HUDEP-2 (cell line): ENCODE results near the gene FGD3.

Experiments
- DNase-seq, 76 experiments: peaks; one replicate each; lab custom pipeline; 2025; ENCODE audit not compliant: unreplicated experiment in 76 of 76; lab: John Stamatoyannopoulos, UW

Gene FGD3

GRCh38 chr9:92954049-92954861 lies 6.9 kb downstream of the FGD3 start:
- DNase-seq, result peak in 31 of 76 experiments; percentile 6 to 50 (median 21)

- no peak for DNase-seq
Measured at GRCh38 chr9:92954886-92955285, 7.6 kb downstream of the FGD3 start.

GRCh38 chr9:92960561-92961290 lies 13.4 kb downstream of the FGD3 start:
- DNase-seq, result no peak

GRCh38 chr9:92961627-92962302 lies 14.4 kb downstream of the FGD3 start:
- no peak for DNase-seq

GRCh38 chr9:92962303-92962649 lies 15.0 kb downstream of the FGD3 start:
- DNase-seq, result no peak

- no peak for DNase-seq
Measured at GRCh38 chr9:92962846-92963245, 15.5 kb downstream of the FGD3 start.

GRCh38 chr9:92963831-92964606 lies 16.7 kb downstream of the FGD3 start:
- peak in 21 of 76 experiments; percentile 4 to 61 (median 24) for DNase-seq

- DNase-seq, result peak in 1 of 76 experiments; percentile 14
Measured at GRCh38 chr9:92964607-92965060, 17.3 kb downstream of the FGD3 start.

- DNase-seq, result peak in 7 of 76 experiments; percentile 2 to 37 (median 12)
Measured at GRCh38 chr9:92965061-92965758, 17.9 kb downstream of the FGD3 start.

GRCh38 chr9:92965759-92966517 lies 18.6 kb downstream of the FGD3 start:
- DNase-seq, result no peak

- no peak for DNase-seq
Measured at GRCh38 chr9:92966518-92966800, 19.1 kb downstream of the FGD3 start.

GRCh38 chr9:92968081-92968480 lies 20.8 kb downstream of the FGD3 start:
- no peak for DNase-seq

- DNase-seq, result no peak
Measured at GRCh38 chr9:92969516-92970466, 22.5 kb downstream of the FGD3 start.

GRCh38 chr9:92970467-92970923 lies 23.2 kb downstream of the FGD3 start:
- no peak for DNase-seq

- no peak for DNase-seq
Measured at GRCh38 chr9:92971121-92971520, 23.8 kb downstream of the FGD3 start.

GRCh38 chr9:92971776-92972175 lies 24.5 kb downstream of the FGD3 start:
- DNase-seq, result no peak

- no peak for DNase-seq
Measured at GRCh38 chr9:92973700-92974099, 26.4 kb downstream of the FGD3 start.

GRCh38 chr9:92974161-92974661 lies 26.9 kb downstream of the FGD3 start:
- no peak for DNase-seq
